GM19099 (cell line): ENCODE results near the gene HPS4.

Source experiments
- POLR2A ChIP-seq: IDR thresholded peaks from 3 replicates; pipeline ENCODE4 v1.6.1; 2011; ENCODE audit warnings: low read depth; ENCODE audit not compliant: insufficient read length; ENCODE audit errors: extremely low read depth

HPS4 gene

GRCh38 chr22:26481112-26481693 lies 2.4 kb downstream of the HPS4 start:
- no peak for TF ChIP-seq POLR2A

GRCh38 chr22:26480611-26480932 lies 3.0 kb downstream of the HPS4 start:
- no peak for TF ChIP-seq POLR2A

GRCh38 chr22:26479792-26480610 lies 3.6 kb downstream of the HPS4 start:
- TF ChIP-seq POLR2A = no peak

- TF ChIP-seq POLR2A = peak; percentile 25
Measured at GRCh38 chr22:26479043-26479791, 4.4 kb downstream of the HPS4 start.

GRCh38 chr22:26477341-26477731 lies 6.2 kb downstream of the HPS4 start:
- no peak for TF ChIP-seq POLR2A

DNA sequence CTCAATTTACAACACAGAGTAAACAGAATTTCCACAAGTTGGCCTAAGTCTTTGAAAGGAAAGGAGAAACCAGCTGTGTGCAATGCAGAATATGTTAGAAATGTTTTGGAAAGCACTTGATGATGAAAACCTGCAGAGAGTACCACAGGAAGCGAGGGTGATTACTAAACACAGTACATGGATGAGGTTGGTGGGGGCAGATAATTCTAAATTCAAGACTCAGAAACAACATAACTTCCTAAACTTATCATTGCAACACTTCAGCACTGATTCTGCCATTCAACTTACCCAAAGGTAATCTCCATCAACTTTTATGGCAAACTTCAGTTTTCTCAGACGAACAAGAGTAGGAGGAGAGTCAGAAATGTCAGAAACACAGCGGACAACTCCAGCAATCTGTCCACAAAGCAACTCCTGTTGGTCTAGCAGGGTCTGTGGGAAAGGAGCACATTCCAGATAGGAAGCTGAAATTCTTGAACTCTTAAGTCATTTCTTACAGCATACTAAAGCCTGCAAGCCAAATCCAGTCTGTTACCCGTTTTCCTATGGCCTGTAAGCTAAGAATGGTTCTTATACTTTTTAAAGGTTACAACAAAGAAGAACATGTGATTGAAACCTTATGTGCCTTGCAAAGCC lies 6.8 kb downstream of the HPS4 start:
- TF ChIP-seq POLR2A = no peak

GRCh38 chr22:26474682-26475081 lies 8.9 kb downstream of the HPS4 start:
- TF ChIP-seq POLR2A = no peak

DNA sequence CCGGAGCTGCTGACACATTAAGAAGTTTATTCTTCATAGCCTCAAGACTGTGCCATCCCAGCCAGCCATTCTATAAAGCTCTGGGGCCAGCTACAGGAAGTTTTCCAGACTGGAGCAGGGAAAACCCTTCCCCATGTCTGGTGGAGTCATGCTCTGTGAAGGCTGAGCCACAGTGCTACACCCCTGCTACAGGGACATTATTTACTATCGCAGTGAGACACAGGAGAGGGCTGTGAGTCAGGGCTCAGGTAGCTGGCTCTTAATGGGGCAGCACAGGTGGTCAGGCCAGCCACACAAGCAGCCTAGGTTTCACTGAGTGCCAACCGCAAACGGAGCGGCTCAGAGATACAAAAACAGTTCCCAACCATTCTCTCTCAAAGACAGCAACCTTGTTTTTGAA lies 12.1 kb downstream of the HPS4 start:
- no peak for TF ChIP-seq POLR2A

DNA sequence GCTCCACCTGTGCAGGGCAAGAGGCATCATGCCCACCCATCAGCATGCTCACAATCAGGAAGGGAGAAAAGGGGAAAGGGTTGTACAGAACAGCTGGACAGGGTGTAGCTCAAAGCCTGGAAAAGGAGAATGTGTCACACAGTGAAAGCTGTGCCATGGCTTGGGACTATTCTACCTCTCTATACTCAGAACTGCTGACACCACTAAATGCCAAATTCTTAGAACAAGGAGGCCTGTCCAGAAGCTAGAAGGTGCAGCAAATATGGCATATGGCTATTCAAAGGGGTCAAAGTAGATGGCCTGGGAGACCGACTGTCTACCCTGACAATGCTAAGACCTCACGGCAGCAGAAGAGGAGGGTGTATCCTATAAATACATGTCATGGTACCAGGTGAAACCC lies 12.8 kb downstream of the HPS4 start:
- no peak for TF ChIP-seq POLR2A

GRCh38 chr22:26466196-26466595 lies 17.4 kb downstream of the HPS4 start:
- TF ChIP-seq POLR2A = no peak

GRCh38 chr22:26464312-26464711 lies 19.3 kb downstream of the HPS4 start:
- no peak for TF ChIP-seq POLR2A

- TF ChIP-seq POLR2A = no peak
Measured at GRCh38 chr22:26463688-26464087, 19.9 kb downstream of the HPS4 start.

DNA sequence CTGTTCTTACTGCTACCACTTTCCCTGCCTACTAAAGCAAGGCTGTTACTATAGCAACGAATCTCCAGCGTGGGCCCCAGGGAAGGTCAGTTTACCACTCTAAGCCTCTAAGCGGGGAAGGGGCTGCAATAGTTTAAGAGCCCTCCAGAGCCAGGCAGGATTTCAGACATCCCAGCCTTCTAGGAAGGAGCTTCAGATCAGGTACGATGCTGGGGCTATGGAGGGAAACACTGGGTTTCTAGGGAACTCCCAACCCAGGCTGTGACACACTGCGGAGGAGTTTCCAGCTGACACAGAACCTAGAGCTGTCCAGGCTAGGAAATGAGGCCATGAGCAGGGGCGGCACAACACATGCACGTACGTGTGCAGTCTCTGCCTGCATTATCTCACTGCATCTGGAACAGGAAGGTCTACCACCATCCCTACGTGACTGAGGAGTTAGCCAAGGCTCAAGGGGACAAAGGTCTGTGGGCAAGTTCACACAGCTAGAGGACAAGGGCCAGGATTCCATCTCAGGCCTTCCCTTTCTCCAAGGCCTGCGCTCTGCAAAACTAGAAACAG lies 20.4 kb downstream of the HPS4 start:
- no peak for TF ChIP-seq POLR2A

- no peak for TF ChIP-seq POLR2A
Measured at GRCh38 chr22:26462641-26463040, 20.9 kb downstream of the HPS4 start.

- no peak for TF ChIP-seq POLR2A
Measured at GRCh38 chr22:26462051-26462450, 21.5 kb downstream of the HPS4 start.
